Adrenal gland (tissue), 5 donors: Measurements from ENCODE around the gene KRT77.

Source experiments
- POLR2A ChIP-seq, 2 donors: fragments of 450-650 bp; IDR thresholded peaks; one replicate each; pipeline ENCODE4 v1.6.1; 2017; ENCODE audit warnings: antibody characterized with exemption in 2 of 2, mild to moderate bottlenecking in 2 of 2, moderate library complexity in 1 of 2
- TF ChIP-seq, protein P1 (sequence below), 6 experiments: fragments of 450-650 bp in 4 of 6; fragments of 200-600 bp in 2 of 6; sonication (generic) in 1 of 6; IDR thresholded peaks; 1 replicate in 5 of 6; 2 replicates in 1 of 6; pipeline versions ENCODE4 v1.5.1 to v1.8.0; 2016 to 2021; ENCODE audit warnings: antibody characterized with exemption in 6 of 6, mild to moderate bottlenecking in 2 of 6, moderate library complexity in 1 of 6
- donor health status: DM: no; HTN: no; CAD: no.

DNA sequence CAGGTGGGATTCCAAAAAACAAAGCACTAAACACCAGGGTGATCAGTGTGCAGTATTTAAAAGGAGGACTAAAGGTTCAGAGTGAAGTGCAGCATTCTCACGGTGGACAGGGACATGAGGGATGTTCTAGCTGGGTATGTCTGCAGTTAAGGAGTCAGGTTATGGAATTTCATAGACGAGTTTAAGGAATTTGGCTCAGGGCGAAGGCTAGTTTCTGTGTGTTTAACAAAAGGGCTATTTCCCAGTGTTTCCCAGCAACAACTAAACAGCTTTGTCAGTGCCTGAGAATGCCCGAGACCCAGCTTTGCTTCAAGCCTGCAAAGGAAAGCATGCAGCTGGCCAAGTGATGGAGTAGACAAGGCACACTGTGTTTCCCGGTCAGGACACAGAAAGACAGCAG, 30.1 kb downstream of the KRT77 start:
- no peak for TF ChIP-seq POLR2A (IDR thresholded peaks at IDR 0.05)
- TF ChIP-seq, protein P1, sequence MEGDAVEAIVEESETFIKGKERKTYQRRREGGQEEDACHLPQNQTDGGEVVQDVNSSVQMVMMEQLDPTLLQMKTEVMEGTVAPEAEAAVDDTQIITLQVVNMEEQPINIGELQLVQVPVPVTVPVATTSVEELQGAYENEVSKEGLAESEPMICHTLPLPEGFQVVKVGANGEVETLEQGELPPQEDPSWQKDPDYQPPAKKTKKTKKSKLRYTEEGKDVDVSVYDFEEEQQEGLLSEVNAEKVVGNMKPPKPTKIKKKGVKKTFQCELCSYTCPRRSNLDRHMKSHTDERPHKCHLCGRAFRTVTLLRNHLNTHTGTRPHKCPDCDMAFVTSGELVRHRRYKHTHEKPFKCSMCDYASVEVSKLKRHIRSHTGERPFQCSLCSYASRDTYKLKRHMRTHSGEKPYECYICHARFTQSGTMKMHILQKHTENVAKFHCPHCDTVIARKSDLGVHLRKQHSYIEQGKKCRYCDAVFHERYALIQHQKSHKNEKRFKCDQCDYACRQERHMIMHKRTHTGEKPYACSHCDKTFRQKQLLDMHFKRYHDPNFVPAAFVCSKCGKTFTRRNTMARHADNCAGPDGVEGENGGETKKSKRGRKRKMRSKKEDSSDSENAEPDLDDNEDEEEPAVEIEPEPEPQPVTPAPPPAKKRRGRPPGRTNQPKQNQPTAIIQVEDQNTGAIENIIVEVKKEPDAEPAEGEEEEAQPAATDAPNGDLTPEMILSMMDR (IDR thresholded peaks at IDR 0.05), result no peak
